Endothelial cell of umbilical vein (primary cell): ENCODE measurements around the gene COTL1. TPM values are rescaled to one million over a fixed set of nuclear protein-coding genes. Genes with fewer than 3 reads are reported as not detected.

Experiments
- Bru-seq: library from RNA; stranded (reverse); fragments of 400-500 nt; gene quantifications from one replicate; lab custom pipeline; 2021; lab: Mats Ljungman, UMichigan
- BruChase-seq, 2 experiments: library from RNA; stranded (reverse); fragments of 400-500 nt; gene quantifications; one replicate each; lab custom pipeline; 2021; lab: Mats Ljungman, UMichigan
- BruUV-seq: library from RNA; stranded (reverse); fragments of 400-500 nt; replicated peaks from 2 replicates; lab custom pipeline; 2021; lab: Mats Ljungman, UMichigan
- CTCF ChIA-PET: fragments of 300-600, 350-600 bp; sonication (Branson Sonifier 250); formaldehyde crosslinking; loops from one replicate; lab custom pipeline; 2021; ENCODE audit warnings: antibody characterized with exemption, inconsistent platforms; lab: Charles Lee
- POLR2A ChIA-PET: fragments of 300-600, 350-600 bp; sonication (Branson Sonifier 250); formaldehyde crosslinking; loops from one replicate; lab custom pipeline; 2021; ENCODE audit warnings: antibody characterized with exemption, inconsistent platforms; lab: Charles Lee
- DNase-seq: peaks from one replicate; pipeline ENCODE4 v3.0.0-alpha.2; 2011; ENCODE audit warnings: low read depth, low spot score
- FAIRE-seq: peaks from 2 replicates; lab custom pipeline; 2011; peaks lifted over from hg19 to GRCh38; lab: Jason Lieb, UNC
- H2AFZ ChIP-seq: 2 replicates; pipeline ENCODE4 v1.6.0; 2012; ENCODE audit warnings: low read depth, low read length, control low read depth, inconsistent platforms
- H3K27ac ChIP-seq: 2 replicates; pipeline ENCODE4 v1.5.1; 2011; ENCODE audit warnings: low read depth, mild to moderate bottlenecking, control low read depth, low read length, moderate library complexity; ENCODE audit not compliant: insufficient read depth
- H3K27me3 ChIP-seq, 2 experiments: 2 replicates each; pipeline versions ENCODE4 v1.6.0 to v1.6.1; 2011; ENCODE audit warnings: low read length in 2 of 2, mixed read lengths in 1 of 2; ENCODE audit not compliant: control insufficient read depth in 2 of 2, insufficient read depth in 2 of 2
- H3K36me3 ChIP-seq, 2 experiments: 2 replicates in 1 of 2; 3 replicates in 1 of 2; pipeline ENCODE4 v1.5.1; 2011; ENCODE audit warnings: low read length in 2 of 2, mild to moderate bottlenecking in 1 of 2, moderate library complexity in 1 of 2; ENCODE audit not compliant: control insufficient read depth in 2 of 2, insufficient read depth in 2 of 2; ENCODE audit errors: extremely low read depth in 1 of 2
- H3K4me1 ChIP-seq: 3 replicates; pipeline ENCODE4 v1.5.1; 2011; ENCODE audit warnings: mild to moderate bottlenecking, low read length; ENCODE audit not compliant: control insufficient read depth, insufficient read depth; ENCODE audit errors: extremely low read depth
- H3K4me2 ChIP-seq: 2 replicates; pipeline ENCODE4 v1.6.1; 2011; ENCODE audit warnings: low read length, control low read depth, mixed read lengths; ENCODE audit not compliant: insufficient read depth
- H3K4me3 ChIP-seq, 3 experiments: fragments of 200-600 bp in 1 of 3; sonication (generic), shearing (Covaris generic) in 1 of 3; replicated peaks in 1 of 3; 2 replicates each; pipeline ENCODE4 v1.5.1; 2011 to 2016; ENCODE audit warnings: control low read depth in 3 of 3, low read length in 3 of 3, mild to moderate bottlenecking in 2 of 3, inconsistent platforms in 1 of 3, low read depth in 1 of 3, moderate library complexity in 1 of 3; ENCODE audit not compliant: insufficient read depth in 1 of 3
- H3K79me2 ChIP-seq: 2 replicates; pipeline ENCODE4 v1.6.0; 2012; ENCODE audit warnings: low read length, inconsistent platforms; ENCODE audit not compliant: control insufficient read depth, insufficient read depth
- H3K9ac ChIP-seq: replicated peaks from 2 replicates; pipeline ENCODE3; 2011; ENCODE audit warnings: low read length, control low read depth; ENCODE audit not compliant: insufficient read depth; ENCODE audit errors: extremely low read depth
- H3K9me1 ChIP-seq: replicated peaks from 3 replicates; pipeline ENCODE4 v1.6.0; 2011; ENCODE audit warnings: mild to moderate bottlenecking, low read length; ENCODE audit not compliant: control insufficient read depth, insufficient read depth; ENCODE audit errors: extremely low read depth
- H3K9me3 ChIP-seq: replicated peaks from 2 replicates; pipeline ENCODE4 v1.5.1; 2012; ENCODE audit warnings: low read length, inconsistent platforms; ENCODE audit not compliant: control insufficient read depth, insufficient read depth
- H4K20me1 ChIP-seq: replicated peaks from 2 replicates; pipeline ENCODE3; 2011; ENCODE audit warnings: mild to moderate bottlenecking, low read length; ENCODE audit not compliant: control insufficient read depth, insufficient read depth; ENCODE audit errors: extremely low read depth
- MYC ChIP-seq: IDR thresholded peaks from one replicate; pipeline ENCODE4 v1.6.1; 2011; ENCODE audit warnings: mild to moderate bottlenecking, low read depth, low read length
- POLR2A ChIP-seq: IDR thresholded peaks from 2 replicates; pipeline ENCODE4 v1.6.1; 2012; ENCODE audit warnings: low read depth, mild to moderate bottlenecking, control low read depth, low read length
- POLR2AphosphoS5 ChIP-seq: IDR thresholded peaks from 2 replicates; pipeline ENCODE4 v1.6.1; 2012; ENCODE audit warnings: low read depth, mild to moderate bottlenecking, control low read depth, low read length, moderate library complexity; ENCODE audit not compliant: insufficient read depth
- dilution Hi-C: fragments of 300-500 bp; cut with MboI; formaldehyde crosslinking; loops from one replicate; pipeline ENCODE4 v1.15.0; 2019; ENCODE audit warnings: low sequenced_read_pairs; ENCODE audit not compliant: extremely low pct_ligation_motif_present
- intact Hi-C: fragments of 100-400 bp; cut with micrococcal nuclease; formaldehyde crosslinking; loops from one replicate; pipeline ENCODE4 v1.10.0; 2022
- long read RNA-seq: library from polyadenylated mRNA; stranded (forward); transcript quantifications from one replicate; pipeline ENCODE4 v2.0.0, GENCODE V29; 2021
- polyA minus RNA-seq, 3 experiments: library from RNA; depleted of rRNA, polyadenylated mRNA; stranded (reverse); fragments of >200 nt; gene quantifications; 1 replicate in 1 of 3; 2 replicates in 2 of 3; pipeline ENCODE4 v1.2.3, GENCODE V29; 2011
- polyA plus RNA-seq, 4 experiments: library from polyadenylated mRNA; depleted of rRNA in 3 of 4; stranded (reverse) in 3 of 4; unstranded in 1 of 4; fragments of >200 nt; gene quantifications; 2 replicates each; pipeline versions ENCODE4 v1.2.1 to v1.2.3, GENCODE V29; 2011 to 2012; ENCODE audit warnings: missing spikeins in 1 of 4
- total RNA-seq: library from RNA; stranded (reverse); gene quantifications from 2 replicates; pipeline ENCODE4 v1.2.3, GENCODE V29; 2021

The COTL1 gene, protein sequence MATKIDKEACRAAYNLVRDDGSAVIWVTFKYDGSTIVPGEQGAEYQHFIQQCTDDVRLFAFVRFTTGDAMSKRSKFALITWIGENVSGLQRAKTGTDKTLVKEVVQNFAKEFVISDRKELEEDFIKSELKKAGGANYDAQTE
- total RNA-seq = 132 and 200 TPM in 2 replicates
- 65.6 and 90.0 TPM in 2 replicates for polyA plus RNA-seq
- 99.8 and 106 TPM in 2 replicates for polyA plus RNA-seq (2011; cell fraction: cytosol; rRNA removed)
- polyA plus RNA-seq (2011; cell fraction: nucleus; rRNA removed) = 39.3 and 41.3 TPM in 2 replicates
- polyA plus RNA-seq (2012) = 193 and 246 TPM in 2 replicates
- polyA minus RNA-seq = 33.3 and 35.2 TPM in 2 replicates
- polyA minus RNA-seq (2011; cell fraction: cytosol; rRNA and poly(A)+ RNA removed) = 48.9 TPM
- polyA minus RNA-seq (2011; cell fraction: nucleus; rRNA and poly(A)+ RNA removed) = 11.0 and 14.6 TPM in 2 replicates
- Bru-seq, nascent RNA = percentile 63 among the genes with signal in this experiment
- BruChase-seq, experiment 1, labeled RNA remaining after a 6-hour chase = percentile 67 among the genes with signal in this experiment
- percentile 54 among the genes with signal in this experiment for BruChase-seq, experiment 2, labeled RNA remaining after a 2-hour chase
- long read RNA-seq, transcript COTL1-201 (4 exons, 1,843 nt) = major isoform, 372 of 434 reads
- long read RNA-seq, partial matches to known transcripts = 18 of 434 reads
- long read RNA-seq, other reads (novel, unspliced or antisense) = 38 of 434 reads

DNA sequence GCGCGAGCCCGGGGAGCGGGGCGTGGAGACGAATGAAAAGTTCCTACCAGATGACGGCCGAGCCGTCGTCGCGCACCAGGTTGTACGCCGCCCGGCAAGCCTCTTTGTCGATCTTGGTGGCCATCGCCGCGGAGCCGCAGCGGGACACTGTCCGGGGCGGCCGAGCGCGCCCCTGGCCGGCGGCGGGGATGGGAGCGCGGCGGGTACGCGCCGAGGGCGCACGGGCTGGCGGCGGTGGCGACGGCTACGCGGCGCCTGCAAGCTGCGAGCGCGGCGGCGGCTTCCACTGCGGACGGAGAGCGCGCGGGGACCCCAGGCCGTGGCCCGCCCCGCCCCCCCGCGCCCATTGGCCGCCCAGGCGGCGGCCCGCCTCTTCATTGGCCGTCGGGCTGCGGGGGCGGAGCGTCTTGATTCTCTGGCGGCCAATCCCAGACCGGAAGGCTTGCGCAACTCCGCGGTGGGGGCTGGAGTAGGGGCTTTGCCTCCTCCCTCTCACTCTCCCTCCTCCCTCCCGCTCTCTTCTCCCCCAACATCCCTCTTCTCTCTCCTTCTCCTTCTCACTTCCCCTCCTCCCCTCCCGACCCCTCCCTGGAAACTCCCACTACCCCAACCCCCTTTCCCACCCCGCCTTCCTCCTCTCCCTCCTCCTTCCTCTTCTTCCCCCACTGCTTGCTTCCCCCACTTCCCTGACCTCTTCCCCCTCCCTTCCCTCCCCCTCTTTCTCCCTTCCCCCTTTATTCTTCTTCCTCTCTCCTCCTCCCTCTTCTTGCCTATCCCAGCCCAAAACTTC is at the start of gene COTL1:
Gene COTL1, minus strand, starts transcription at position 288 of the 790 bp plus-strand sequence. Its CDS starts 164 bp downstream, at position 124.
- Histone ChIP-seq H3K9me1 (no peaks in the 10 kb centered on the region), H2AFZ (peak within 1 kb of the TSS; percentile 50), H3K4me1 (peaks cover 31% of the 10 kb centered on the region), H3K27ac (peak within 1 kb of the TSS; percentile 57), H3K4me2 (peak within 1 kb of the TSS; percentile 97), H3K4me3 (peak within 1 kb of the TSS; percentile 81 to 94 (median 84)), H3K9ac (peak within 1 kb of the TSS; percentile 73), H4K20me1 (no peaks in the 10 kb centered on the region), H3K27me3 (no peaks in the 10 kb centered on the region), H3K9me3 (no peaks in the 10 kb centered on the region), H3K36me3 (peaks cover 0 to 2% of the 10 kb centered on the region in 2 experiments), H3K79me2 (peaks cover 46% of the 10 kb centered on the region)
- intact Hi-C loops = loop anchor here (1.0 to 2.0 kb wide), 5 partner anchors 15 to 107 kb away; no protein-coding TSS in a partner anchor
- POLR2A ChIA-PET = interaction anchor here (0.6 to 1.6 kb wide), 3 partner anchors 85 to 98 kb away, joined by 3 to 14 read pairs (median 4); no protein-coding TSS in a partner anchor
- peak; percentile 93 for DNase-seq
- peak; percentile 93 for FAIRE-seq
- TF ChIP-seq POLR2A (peak; percentile 93), MYC (no peak), POLR2AphosphoS5 (peak; percentile 95)
- CTCF ChIA-PET = interaction anchor here (0.7 to 7.3 kb wide), 8 partner anchors 15 to 353 kb away, joined by 3 to 74 read pairs (median 3); partner anchors contain the start of gene MEAK7
- no TSS peak for BruUV-seq
- dilution Hi-C loops = loop anchor here (25.0 kb wide), 1 partner anchor 106 kb away; the partner anchor contains the start of gene MEAK7
